Osteocyte (in vitro differentiated cells): Measurements from ENCODE around the gene CIAO2B. TPM values are rescaled to one million over a fixed set of nuclear protein-coding genes. Genes with fewer than 3 reads are reported as not detected.

Experiments
- DNase-seq: peaks from one replicate; pipeline ENCODE4 v3.0.0; 2021; ENCODE audit warnings: mixed read lengths; ENCODE audit not compliant: unreplicated experiment; ENCODE audit errors: extremely low spot score
- H3K27ac Mint-ChIP-seq: one replicate; pipeline ENCODE4 v1.8.0; 2021; ENCODE audit warnings: mild to moderate bottlenecking, mixed read lengths; ENCODE audit not compliant: unreplicated experiment
- H3K27me3 Mint-ChIP-seq: one replicate; pipeline ENCODE4 v1.8.0; 2021; ENCODE audit warnings: mixed read lengths; ENCODE audit not compliant: unreplicated experiment
- H3K36me3 Mint-ChIP-seq: one replicate; pipeline ENCODE4 v1.8.0; 2021; ENCODE audit warnings: mixed read lengths; ENCODE audit not compliant: unreplicated experiment
- H3K4me1 Mint-ChIP-seq: one replicate; pipeline ENCODE4 v1.8.0; 2021; ENCODE audit warnings: mixed read lengths; ENCODE audit not compliant: unreplicated experiment
- H3K4me3 Mint-ChIP-seq: one replicate; pipeline ENCODE4 v1.8.0; 2021; ENCODE audit warnings: mild to moderate bottlenecking, moderate library complexity, mixed read lengths; ENCODE audit not compliant: unreplicated experiment
- H3K9me3 Mint-ChIP-seq: one replicate; pipeline ENCODE4 v1.8.0; 2021; ENCODE audit warnings: mixed read lengths; ENCODE audit not compliant: unreplicated experiment
- CTCF ChIP-seq: fragments of 200-600 bp; sonication (generic); IDR thresholded peaks from 2 replicates; pipeline ENCODE4 v1.5.0; 2021; ENCODE audit warnings: antibody characterized with exemption, mild to moderate bottlenecking, moderate library complexity
- total RNA-seq: library from RNA; stranded (reverse); gene quantifications from 2 replicates; pipeline ENCODE4 v1.2.1, GENCODE V29; 2021

Gene CIAO2B
- total RNA-seq, 1 donor from 2014 or later: 69.9 TPM

- DNase-seq: no peak
- Mint-ChIP-seq H3K4me3 (no peak overlapping the region), H3K27ac (no peak overlapping the region), H3K27me3 (peaks cover 19% of the 10 kb centered on the region), H3K4me1 (no peaks in the 10 kb centered on the region), H3K9me3 (peaks cover 9% of the 10 kb centered on the region), H3K36me3 (peaks cover 6% of the 10 kb centered on the region)
- no peak for TF ChIP-seq CTCF
Observed at GRCh38 chr16:66948837-66949225, 14.6 kb upstream of the CIAO2B start.

- Mint-ChIP-seq H3K4me1 (no peaks in the 10 kb centered on the region), H3K36me3 (peaks cover 7% of the 10 kb centered on the region), H3K9me3 (peaks cover 9% of the 10 kb centered on the region), H3K4me3 (no peak overlapping the region), H3K27me3 (peaks cover 18% of the 10 kb centered on the region), H3K27ac (no peak overlapping the region)
- no peak for TF ChIP-seq CTCF
- no peak for DNase-seq
Observed at GRCh38 chr16:66948134-66948836, 14.1 kb upstream of the CIAO2B start.

GRCh38 chr16:66947302-66948065, 13.3 kb upstream of the CIAO2B start:
- peaks cover 18% of the 10 kb centered on the region for H3K27me3 Mint-ChIP-seq
- no peak overlapping the region for H3K4me3 Mint-ChIP-seq
- H3K4me1 Mint-ChIP-seq: no peaks in the 10 kb centered on the region
- no peak overlapping the region for H3K27ac Mint-ChIP-seq
- peaks cover 9% of the 10 kb centered on the region for H3K9me3 Mint-ChIP-seq
- H3K36me3 Mint-ChIP-seq: peaks cover 11% of the 10 kb centered on the region
- peak; percentile 88 for TF ChIP-seq CTCF
- DNase-seq: peak; percentile 92

GRCh38 chr16:66946974-66947301, 12.7 kb upstream of the CIAO2B start:
- Mint-ChIP-seq H3K36me3 (peaks cover 16% of the 10 kb centered on the region), H3K27me3 (peaks cover 16% of the 10 kb centered on the region), H3K9me3 (peaks cover 8% of the 10 kb centered on the region)

More at GRCh38 chr16:66946974-66947301, 12.7 kb upstream of the CIAO2B start:
- Mint-ChIP-seq H3K4me3 (no peak overlapping the region), H3K27ac (no peak overlapping the region), H3K4me1 (no peaks in the 10 kb centered on the region)
- no peak for DNase-seq
- TF ChIP-seq CTCF: no peak
